ENCODE results near the gene LRP1B.

LRP1B gene

GRCh38 chr2:140843186-140843585 lies 1287.6 kb downstream of the LRP1B start:
- H3K4me3 Mint-ChIP-seq: no peak overlapping the region
- H3K4me1 Mint-ChIP-seq: no peaks in the 10 kb centered on the region
- no peak overlapping the region for H3K27ac Mint-ChIP-seq
- no peaks in the 10 kb centered on the region for H3K36me3 Mint-ChIP-seq
- ATAC-seq (replicated peaks) (no peak), DNase-seq (no peak)
- no peaks in the 10 kb centered on the region for H3K27me3 Mint-ChIP-seq
- no peaks in the 10 kb centered on the region for H3K9me3 Mint-ChIP-seq

- no peaks in the 10 kb centered on the region for H3K36me3 Mint-ChIP-seq
- ATAC-seq (replicated peaks): no peak
- H3K27ac Mint-ChIP-seq: no peak overlapping the region
- H3K4me3 Mint-ChIP-seq: no peak overlapping the region
- DNase-seq: no peak
- no peaks in the 10 kb centered on the region for H3K4me1 Mint-ChIP-seq
- no peaks in the 10 kb centered on the region for H3K9me3 Mint-ChIP-seq
- H3K27me3 Mint-ChIP-seq: no peaks in the 10 kb centered on the region
These were observed 1288.7 kb downstream of the LRP1B start for GRCh38 chr2:140842110-140842509.

- Mint-ChIP-seq H3K4me3 (no peak overlapping the region), H3K27me3 (no peaks in the 10 kb centered on the region), H3K9me3 (no peaks in the 10 kb centered on the region), H3K4me1 (no peaks in the 10 kb centered on the region), H3K36me3 (no peaks in the 10 kb centered on the region), H3K27ac (no peak overlapping the region)
- no peak for ATAC-seq (replicated peaks)
- no peak for DNase-seq
These were observed 1289.7 kb downstream of the LRP1B start for GRCh38 chr2:140841141-140841540.

- ATAC-seq (replicated peaks) (no peak), DNase-seq (no peak)
- Mint-ChIP-seq H3K4me1 (no peaks in the 10 kb centered on the region), H3K9me3 (no peaks in the 10 kb centered on the region), H3K36me3 (no peaks in the 10 kb centered on the region), H3K27me3 (no peaks in the 10 kb centered on the region), H3K4me3 (no peak overlapping the region), H3K27ac (no peak overlapping the region)
These were observed 1294.0 kb downstream of the LRP1B start for GRCh38 chr2:140836826-140837225.

GRCh38 chr2:140835079-140835478 lies 1295.7 kb downstream of the LRP1B start:
- DNase-seq: no peak
- H3K9me3 Mint-ChIP-seq: peaks cover 3 to 4% of the 10 kb centered on the region in 2 donors
- H3K27ac Mint-ChIP-seq: no peak overlapping the region
- H3K4me3 Mint-ChIP-seq: no peak overlapping the region
- H3K27me3 Mint-ChIP-seq: no peaks in the 10 kb centered on the region
- H3K4me1 Mint-ChIP-seq: no peaks in the 10 kb centered on the region
- ATAC-seq (replicated peaks): no peak
- no peaks in the 10 kb centered on the region for H3K36me3 Mint-ChIP-seq

GRCh38 chr2:140814141-140814540 lies 1316.7 kb downstream of the LRP1B start:
- Mint-ChIP-seq H3K9me3 (no peaks in the 10 kb centered on the region), H3K27me3 (no peaks in the 10 kb centered on the region), H3K27ac (no peak overlapping the region), H3K4me3 (no peak overlapping the region), H3K4me1 (no peaks in the 10 kb centered on the region), H3K36me3 (no peaks in the 10 kb centered on the region)
- DNase-seq (no peak), ATAC-seq (replicated peaks) (no peak)

- no peaks in the 10 kb centered on the region for H3K9me3 Mint-ChIP-seq
- peak in 1 of 2 donors; percentile 25 for ATAC-seq (replicated peaks)
These were observed 1322.0 kb downstream of the LRP1B start for GRCh38 chr2:140808820-140809219.

GRCh38 chr2:140808211-140808610 lies 1322.6 kb downstream of the LRP1B start:
- DNase-seq: no peak

More at GRCh38 chr2:140808820-140809219, 1322.0 kb downstream of the LRP1B start:
- Mint-ChIP-seq H3K27me3 (no peaks in the 10 kb centered on the region), H3K4me1 (no peaks in the 10 kb centered on the region), H3K27ac (no peak overlapping the region), H3K36me3 (no peaks in the 10 kb centered on the region), H3K4me3 (no peak overlapping the region)
- DNase-seq: no peak

GRCh38 chr2:140804700-140805260 lies 1326.0 kb downstream of the LRP1B start:
- Mint-ChIP-seq H3K9me3 (no peaks in the 10 kb centered on the region), H3K4me3 (no peak overlapping the region), H3K27me3 (no peaks in the 10 kb centered on the region), H3K27ac (no peak overlapping the region), H3K36me3 (no peaks in the 10 kb centered on the region), H3K4me1 (no peaks in the 10 kb centered on the region)
- ATAC-seq (replicated peaks): no peak
- no peak for DNase-seq

More at GRCh38 chr2:140808211-140808610, 1322.6 kb downstream of the LRP1B start:
- H3K27ac Mint-ChIP-seq: no peak overlapping the region
- no peak overlapping the region for H3K4me3 Mint-ChIP-seq
- ATAC-seq (replicated peaks): no peak
- no peaks in the 10 kb centered on the region for H3K9me3 Mint-ChIP-seq
- no peaks in the 10 kb centered on the region for H3K27me3 Mint-ChIP-seq
- no peaks in the 10 kb centered on the region for H3K4me1 Mint-ChIP-seq
- no peaks in the 10 kb centered on the region for H3K36me3 Mint-ChIP-seq

GRCh38 chr2:140801311-140801710 lies 1329.5 kb downstream of the LRP1B start:
- H3K4me3 Mint-ChIP-seq: no peak overlapping the region
- ATAC-seq (replicated peaks): no peak
- H3K4me1 Mint-ChIP-seq: no peaks in the 10 kb centered on the region
- no peak for DNase-seq
- H3K36me3 Mint-ChIP-seq: no peaks in the 10 kb centered on the region
- no peak overlapping the region for H3K27ac Mint-ChIP-seq
- H3K9me3 Mint-ChIP-seq: no peaks in the 10 kb centered on the region
- H3K27me3 Mint-ChIP-seq: no peaks in the 10 kb centered on the region

- Mint-ChIP-seq H3K4me3 (no peak overlapping the region), H3K27me3 (no peaks in the 10 kb centered on the region), H3K4me1 (no peaks in the 10 kb centered on the region), H3K36me3 (no peaks in the 10 kb centered on the region), H3K27ac (no peak overlapping the region), H3K9me3 (no peaks in the 10 kb centered on the region)
- ATAC-seq (replicated peaks) (no peak), DNase-seq (no peak)
These were observed 1333.1 kb downstream of the LRP1B start for GRCh38 chr2:140797718-140798117.

- Mint-ChIP-seq H3K27me3 (no peaks in the 10 kb centered on the region), H3K36me3 (no peaks in the 10 kb centered on the region)
- no peak for ATAC-seq (replicated peaks)
These were observed 1339.0 kb downstream of the LRP1B start for GRCh38 chr2:140791802-140792201.

GRCh38 chr2:140786585-140786984 lies 1344.2 kb downstream of the LRP1B start:
- no peak overlapping the region for H3K27ac Mint-ChIP-seq
- ATAC-seq (replicated peaks) (no peak), DNase-seq (no peak)
- H3K27me3 Mint-ChIP-seq: no peaks in the 10 kb centered on the region
- no peaks in the 10 kb centered on the region for H3K36me3 Mint-ChIP-seq
- peaks cover 0 to 1% of the 10 kb centered on the region in 2 donors for H3K9me3 Mint-ChIP-seq
- H3K4me3 Mint-ChIP-seq: no peak overlapping the region
- no peaks in the 10 kb centered on the region for H3K4me1 Mint-ChIP-seq

More at GRCh38 chr2:140791802-140792201, 1339.0 kb downstream of the LRP1B start:
- Mint-ChIP-seq H3K4me3 (no peak overlapping the region), H3K4me1 (no peaks in the 10 kb centered on the region), H3K9me3 (peaks cover 0 to 1% of the 10 kb centered on the region in 2 donors), H3K27ac (no peak overlapping the region)
- DNase-seq: no peak

GRCh38 chr2:140775411-140775810 lies 1355.4 kb downstream of the LRP1B start:
- H3K27me3 Mint-ChIP-seq: no peaks in the 10 kb centered on the region
- peaks cover 0 to 5% of the 10 kb centered on the region in 2 donors for H3K4me1 Mint-ChIP-seq
- no peak for ATAC-seq (replicated peaks)
- DNase-seq: no peak
- H3K36me3 Mint-ChIP-seq: no peaks in the 10 kb centered on the region
- no peaks in the 10 kb centered on the region for H3K9me3 Mint-ChIP-seq
- H3K27ac Mint-ChIP-seq: no peak overlapping the region
- H3K4me3 Mint-ChIP-seq: no peak overlapping the region

GRCh38 chr2:140770645-140771044 lies 1360.2 kb downstream of the LRP1B start:
- Mint-ChIP-seq H3K9me3 (no peaks in the 10 kb centered on the region), H3K36me3 (no peaks in the 10 kb centered on the region), H3K27ac (no peak overlapping the region), H3K4me3 (no peak overlapping the region), H3K4me1 (no peaks in the 10 kb centered on the region), H3K27me3 (no peaks in the 10 kb centered on the region)
- no peak for ATAC-seq (replicated peaks)
- DNase-seq: no peak

GRCh38 chr2:140761807-140762206 lies 1369.0 kb downstream of the LRP1B start:
- no peaks in the 10 kb centered on the region for H3K27me3 Mint-ChIP-seq
- ATAC-seq (replicated peaks): no peak
- H3K4me3 Mint-ChIP-seq: no peak overlapping the region
- H3K9me3 Mint-ChIP-seq: peaks cover 0 to 3% of the 10 kb centered on the region in 2 donors
- H3K4me1 Mint-ChIP-seq: no peaks in the 10 kb centered on the region
- DNase-seq: no peak
- no peaks in the 10 kb centered on the region for H3K36me3 Mint-ChIP-seq
- H3K27ac Mint-ChIP-seq: no peak overlapping the region
